ENCODE results near the gene IQGAP2. TPM values are rescaled to one million over a fixed set of nuclear protein-coding genes. Genes with fewer than 3 reads are reported as not detected.

IQGAP2 gene
- polyA plus RNA-seq, 1 donor (not counting 4 experiments of a cell fraction or from before 2014, with no cell fraction given): 0.14 TPM

DNA sequence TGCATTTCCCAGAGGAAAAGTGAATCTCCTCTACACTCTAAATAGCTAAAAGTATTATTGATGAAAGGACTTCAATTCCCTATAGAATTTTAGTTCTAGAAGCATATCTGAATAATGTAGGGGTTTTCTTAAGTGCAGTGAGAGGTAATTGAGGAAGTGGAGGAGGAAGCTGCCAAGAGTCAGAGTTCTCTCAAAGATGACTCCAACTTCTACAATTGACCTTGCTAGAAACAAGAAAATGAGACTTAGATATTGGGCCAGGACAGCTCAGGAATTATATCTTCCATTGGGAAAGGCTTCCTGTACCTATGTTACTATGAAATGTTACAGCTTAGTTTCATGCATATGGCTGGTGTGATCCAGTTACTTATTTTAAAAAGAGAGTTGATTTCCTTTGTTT lies 302.5 kb downstream of the IQGAP2 start:
- dilution Hi-C loops (cut with MboI; ENCODE audit: extremely low pct_ligation_motif_present, low sequenced_read_pairs): no loop called here
- H3K9me1 ChIP-seq (ENCODE audit: control insufficient read depth, extremely low read depth, insufficient read depth, low read length): no peaks in the 10 kb centered on the region
- FAIRE-seq: no peak

GRCh38 chr5:76709762-76710161 lies 306.7 kb downstream of the IQGAP2 start:
- no peak for TF ChIP-seq EZH2 (IDR thresholded peaks at IDR 0.05; ENCODE audit: low read length)
- TF ChIP-seq, protein P1, sequence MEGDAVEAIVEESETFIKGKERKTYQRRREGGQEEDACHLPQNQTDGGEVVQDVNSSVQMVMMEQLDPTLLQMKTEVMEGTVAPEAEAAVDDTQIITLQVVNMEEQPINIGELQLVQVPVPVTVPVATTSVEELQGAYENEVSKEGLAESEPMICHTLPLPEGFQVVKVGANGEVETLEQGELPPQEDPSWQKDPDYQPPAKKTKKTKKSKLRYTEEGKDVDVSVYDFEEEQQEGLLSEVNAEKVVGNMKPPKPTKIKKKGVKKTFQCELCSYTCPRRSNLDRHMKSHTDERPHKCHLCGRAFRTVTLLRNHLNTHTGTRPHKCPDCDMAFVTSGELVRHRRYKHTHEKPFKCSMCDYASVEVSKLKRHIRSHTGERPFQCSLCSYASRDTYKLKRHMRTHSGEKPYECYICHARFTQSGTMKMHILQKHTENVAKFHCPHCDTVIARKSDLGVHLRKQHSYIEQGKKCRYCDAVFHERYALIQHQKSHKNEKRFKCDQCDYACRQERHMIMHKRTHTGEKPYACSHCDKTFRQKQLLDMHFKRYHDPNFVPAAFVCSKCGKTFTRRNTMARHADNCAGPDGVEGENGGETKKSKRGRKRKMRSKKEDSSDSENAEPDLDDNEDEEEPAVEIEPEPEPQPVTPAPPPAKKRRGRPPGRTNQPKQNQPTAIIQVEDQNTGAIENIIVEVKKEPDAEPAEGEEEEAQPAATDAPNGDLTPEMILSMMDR (optimal IDR thresholded peaks at IDR 0.05 in 1 of 3, IDR thresholded peaks at IDR 0.05 in 1 of 3, conservative IDR thresholded peaks at IDR 0.05 in 1 of 3; ENCODE audit: extremely low read depth in 1 of 3, insufficient read depth in 2 of 3, low read length in 3 of 3): no peak
- Histone ChIP-seq H2AFZ (ENCODE audit: control insufficient read depth, low read length) (no peak overlapping the region), H3K4me3 (ENCODE audit: control insufficient read depth in 2 of 3, extremely low read depth in 1 of 3, insufficient read depth in 2 of 3, low read depth in 1 of 3, low read length in 3 of 3) (no peak overlapping the region), H3K27ac (ENCODE audit: control insufficient read depth, insufficient read depth, low read length) (peak overlapping the region; percentile 8), H3K4me2 (ENCODE audit: control insufficient read depth, extremely low read depth, insufficient read depth, low read depth, low read length) (peak overlapping the region; percentile 39), H3K9me3 (ENCODE audit: control insufficient read depth, low read depth, low read length) (no peaks in the 10 kb centered on the region), H3K9ac (ENCODE audit: control insufficient read depth, extremely low read depth, insufficient read depth, low read length) (no peak overlapping the region), H4K20me1 (ENCODE audit: control insufficient read depth, extremely low read depth, insufficient read depth, low read length) (no peaks in the 10 kb centered on the region), H3K79me2 (ENCODE audit: control insufficient read depth, insufficient read depth, low read length) (no peaks in the 10 kb centered on the region), H3K36me3 (ENCODE audit: control insufficient read depth in 2 of 2, extremely low read depth in 1 of 2, insufficient read depth in 2 of 2, low read length in 2 of 2) (no peaks in the 10 kb centered on the region), H3K27me3 (ENCODE audit: control insufficient read depth, extremely low read depth, insufficient read depth, low read length) (no peaks in the 10 kb centered on the region), H3K4me1 (ENCODE audit: control insufficient read depth, extremely low read depth, insufficient read depth, low read length) (peaks cover 26% of the 10 kb centered on the region), H3K9me1 (ENCODE audit: control insufficient read depth, extremely low read depth, insufficient read depth, low read length) (no peaks in the 10 kb centered on the region)
- FAIRE-seq: peak; percentile 75
- dilution Hi-C loops (cut with MboI; ENCODE audit: extremely low pct_ligation_motif_present, low sequenced_read_pairs): no loop called here
- no peak for DNase-seq (ENCODE audit: low read depth, low spot score)

More for the DNA sequence above, 302.5 kb downstream of the IQGAP2 start:
- no peak overlapping the region for H2AFZ ChIP-seq (ENCODE audit: control insufficient read depth, low read length)
- no peak for DNase-seq (ENCODE audit: low read depth, low spot score)
- H3K79me2 ChIP-seq (ENCODE audit: control insufficient read depth, insufficient read depth, low read length): no peaks in the 10 kb centered on the region
- no peak overlapping the region for H3K9ac ChIP-seq (ENCODE audit: control insufficient read depth, extremely low read depth, insufficient read depth, low read length)
- no peak for TF ChIP-seq EZH2 (IDR thresholded peaks at IDR 0.05; ENCODE audit: low read length)
- TF ChIP-seq, protein P1 (optimal IDR thresholded peaks at IDR 0.05 in 1 of 3, IDR thresholded peaks at IDR 0.05 in 1 of 3, conservative IDR thresholded peaks at IDR 0.05 in 1 of 3; ENCODE audit: extremely low read depth in 1 of 3, insufficient read depth in 2 of 3, low read length in 3 of 3): no peak
- no peak overlapping the region for H3K27ac ChIP-seq (ENCODE audit: control insufficient read depth, insufficient read depth, low read length)
- H4K20me1 ChIP-seq (ENCODE audit: control insufficient read depth, extremely low read depth, insufficient read depth, low read length): no peaks in the 10 kb centered on the region
- peaks cover 23% of the 10 kb centered on the region for H3K4me1 ChIP-seq (ENCODE audit: control insufficient read depth, extremely low read depth, insufficient read depth, low read length)
- no peak overlapping the region for H3K4me2 ChIP-seq (ENCODE audit: control insufficient read depth, extremely low read depth, insufficient read depth, low read depth, low read length)
- no peaks in the 10 kb centered on the region for H3K9me3 ChIP-seq (ENCODE audit: control insufficient read depth, low read depth, low read length)
- no peaks in the 10 kb centered on the region for H3K36me3 ChIP-seq (ENCODE audit: control insufficient read depth in 2 of 2, extremely low read depth in 1 of 2, insufficient read depth in 2 of 2, low read length in 2 of 2)
- H3K27me3 ChIP-seq (ENCODE audit: control insufficient read depth, extremely low read depth, insufficient read depth, low read length): no peaks in the 10 kb centered on the region
- no peak overlapping the region for H3K4me3 ChIP-seq (ENCODE audit: control insufficient read depth in 2 of 3, extremely low read depth in 1 of 3, insufficient read depth in 2 of 3, low read depth in 1 of 3, low read length in 3 of 3)

All from keratinocyte (primary cell).